Stimulated activated CD4-positive, alpha-beta T cell treated with anti-CD3 and anti-CD28 coated beads, Interleukin-1b, Interleukin-23, amount 100 ng/mL, for 48 hours (primary cell): ENCODE results near the gene DNHD1.
A peak's percentile ranks its signal among the peaks of the same experiment; 100 is the strongest.
"Not testable (repeated sequence)": the region's sequence is repeated elsewhere in the genome, so short reads cannot be mapped to it uniquely, and the experiment has no call there.

Experiments used
- DNase-seq: peaks from one replicate; pipeline ENCODE4 v3.0.0-alpha.2; 2020

DNHD1 gene

DNA sequence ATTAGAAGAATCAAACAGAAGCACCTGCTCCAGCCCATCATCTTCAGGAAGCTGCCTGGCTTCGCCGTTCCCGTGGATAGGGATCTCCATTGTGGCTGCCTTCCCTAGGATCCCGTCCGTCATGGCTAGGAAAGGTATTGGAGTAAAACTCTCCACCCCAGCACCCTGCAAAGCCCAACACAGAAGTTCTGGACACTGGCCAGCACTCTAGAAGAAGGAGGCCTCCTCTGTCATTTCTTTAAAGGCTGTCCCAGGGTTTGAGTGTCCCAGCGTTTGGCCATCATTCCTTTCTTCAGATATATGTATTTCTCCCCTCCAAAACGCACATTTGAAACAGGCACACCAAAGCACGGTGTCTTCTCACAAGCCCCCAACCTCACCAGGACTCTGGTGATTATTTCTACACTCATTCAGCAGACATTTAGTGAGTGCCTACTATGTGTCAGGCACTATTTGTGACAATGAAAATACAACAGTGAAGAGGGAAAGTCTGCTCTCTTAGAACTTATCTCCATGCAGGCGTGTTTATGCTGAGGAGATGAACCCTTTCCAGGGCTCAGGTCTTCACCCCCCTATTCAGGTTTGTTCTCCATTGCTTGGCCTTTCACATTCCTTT lies 16.7 kb upstream of the DNHD1 start:
- no peak for DNase-seq

DNA sequence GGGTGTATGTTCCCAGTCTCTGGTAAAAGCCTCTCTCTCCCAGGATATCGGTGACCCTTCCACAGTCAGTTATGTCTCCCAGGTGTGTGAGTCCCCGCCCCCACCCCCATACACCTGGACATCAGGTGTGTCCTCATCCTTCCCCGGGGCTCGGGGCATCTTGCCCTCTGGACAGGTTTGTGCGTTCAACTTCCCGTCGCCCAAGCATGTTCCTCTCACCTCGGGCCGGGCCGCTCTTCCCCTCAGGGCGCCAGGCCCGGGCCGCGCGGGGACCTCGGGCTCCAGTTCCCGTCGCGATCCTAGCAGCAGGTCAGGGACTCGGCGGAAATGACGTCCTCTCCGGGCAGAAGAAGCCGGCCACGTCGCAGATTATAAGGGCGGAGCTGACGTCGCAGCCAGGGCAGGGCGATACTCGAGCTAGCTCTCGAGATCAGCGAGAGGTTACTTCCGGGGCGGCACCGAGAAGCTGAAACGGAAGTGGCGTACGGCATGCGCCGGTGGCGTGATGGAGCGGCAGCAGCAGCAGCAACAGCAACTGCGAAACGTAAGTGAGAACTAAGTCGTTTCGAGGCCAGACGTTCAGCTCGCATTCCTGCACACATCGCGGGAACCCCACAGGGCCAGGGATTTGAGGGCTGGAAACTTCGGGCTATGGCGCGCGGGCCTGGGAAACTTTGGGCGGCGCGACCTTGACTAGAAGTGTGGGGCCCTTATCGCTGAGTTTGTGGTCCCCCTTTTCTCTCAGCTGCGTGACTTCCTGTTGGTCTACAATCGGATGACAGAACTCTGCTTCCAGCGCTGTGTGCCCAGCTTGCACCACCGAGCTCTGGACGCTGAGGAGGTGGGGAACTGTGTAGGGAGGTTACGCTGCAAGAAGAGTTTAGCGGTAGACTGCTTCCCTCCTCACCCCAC lies 15.8 kb upstream of the DNHD1 start, which contains the start of the genes ARFIP2 and TIMM10B:
Gene ARFIP2, minus strand, starts transcription at position 320 of the 912 bp plus-strand sequence. CDS start 910 bp downstream, outside the sequence.
Gene TIMM10B, plus strand, starts transcription at position 490 of the 912 bp plus-strand sequence. Its CDS starts 16 bp downstream, at position 506.
- DNase-seq: peak; percentile 98

GRCh38 chr11:6481924-6482275 lies 15.2 kb upstream of the DNHD1 start:
- peak; percentile 11 for DNase-seq

- no peak for DNase-seq
Measured at GRCh38 chr11:6482441-6482840, 14.6 kb upstream of the DNHD1 start.

DNA sequence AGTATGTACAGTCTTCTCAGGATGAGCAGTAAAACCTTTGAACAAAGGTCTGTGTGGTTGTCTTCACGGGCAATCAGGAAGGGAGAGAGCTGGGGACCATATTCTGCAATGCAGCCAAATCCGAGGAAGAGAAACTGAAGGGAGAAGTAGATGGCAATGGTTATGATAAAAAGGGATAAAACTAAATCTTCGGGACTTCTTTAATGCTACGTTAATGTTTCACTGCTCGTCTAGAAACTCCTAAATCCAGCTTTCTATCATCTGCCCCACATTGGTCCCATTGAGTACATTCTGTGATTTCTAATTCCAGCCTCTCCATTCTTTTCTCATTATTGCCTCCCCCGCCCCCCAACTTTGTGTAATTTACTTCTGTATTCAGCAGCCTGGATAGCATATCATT lies 14.1 kb upstream of the DNHD1 start:
- no peak for DNase-seq

DNA sequence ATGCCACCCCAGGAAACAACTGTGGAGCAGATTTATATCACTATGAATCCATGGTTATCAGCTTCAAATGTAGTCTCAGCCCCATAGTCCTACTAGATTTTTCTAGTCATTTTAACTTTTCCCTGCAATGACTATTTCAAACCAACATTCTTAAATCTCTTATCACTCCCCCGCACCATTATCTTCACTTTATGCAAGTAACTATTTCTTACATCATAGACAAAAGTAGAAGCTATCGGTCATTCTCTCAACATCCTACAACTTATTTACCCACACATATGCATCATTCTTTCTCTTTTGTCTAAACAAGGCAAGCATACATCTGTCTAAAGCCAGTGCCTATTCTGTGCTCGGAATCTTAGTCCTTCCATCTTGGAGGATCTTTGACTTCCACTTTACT lies 11.4 kb upstream of the DNHD1 start:
- no peak for DNase-seq

DNA sequence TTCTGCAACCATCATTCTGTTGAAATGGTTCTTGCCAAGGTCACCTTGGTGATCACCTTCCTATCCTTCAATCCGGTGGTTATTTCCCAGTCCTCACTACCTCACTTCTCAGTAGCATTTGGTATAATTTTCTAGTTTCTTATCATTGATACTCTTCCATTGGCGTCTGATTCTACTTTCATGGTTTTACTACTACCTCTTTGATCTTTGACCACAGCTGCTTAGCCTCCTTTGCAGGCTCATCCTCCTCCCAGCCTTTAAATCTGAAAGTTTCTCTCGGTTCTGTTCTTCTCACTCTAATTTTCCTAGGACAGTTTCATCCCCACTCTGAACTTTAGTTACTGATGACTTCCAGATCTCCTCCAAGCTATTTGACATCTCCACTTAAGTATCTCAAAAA lies 10.8 kb upstream of the DNHD1 start:
- DNase-seq: no peak

DNA sequence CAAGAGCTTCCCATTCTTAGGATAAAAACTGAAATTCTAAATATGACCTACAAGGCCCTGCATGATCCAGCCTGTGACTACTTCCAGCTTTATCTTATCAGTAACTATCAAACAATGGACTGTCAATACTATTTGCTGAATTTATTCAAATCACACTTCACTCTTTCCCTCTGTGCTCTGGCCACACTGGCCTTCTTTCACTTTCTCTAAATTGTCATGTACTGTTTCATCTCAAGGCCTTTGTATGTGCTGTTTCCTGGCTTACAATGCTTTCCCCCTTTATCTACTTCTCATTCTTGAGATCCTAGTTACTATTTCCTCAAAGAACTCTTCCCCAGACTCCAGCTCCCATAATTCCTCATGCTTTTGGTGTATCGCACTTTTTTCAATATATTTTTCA lies 10.1 kb upstream of the DNHD1 start:
- no peak for DNase-seq

- DNase-seq: no peak
Measured at GRCh38 chr11:6488342-6488741, 8.7 kb upstream of the DNHD1 start.

GRCh38 chr11:6488821-6489220 lies 8.3 kb upstream of the DNHD1 start:
- no peak for DNase-seq

GRCh38 chr11:6489306-6489705 lies 7.8 kb upstream of the DNHD1 start:
- no peak for DNase-seq

GRCh38 chr11:6498121-6498520 lies 1.0 kb downstream of the DNHD1 start:
- DNase-seq: no peak

GRCh38 chr11:6498544-6498943 lies 1.5 kb downstream of the DNHD1 start:
- DNase-seq: no peak

- no peak for DNase-seq
Measured at GRCh38 chr11:6502382-6502781, 5.3 kb downstream of the DNHD1 start.

- DNase-seq: no peak
Measured at GRCh38 chr11:6504166-6504565, 7.1 kb downstream of the DNHD1 start.

- DNase-seq: no peak
Measured at GRCh38 chr11:6505577-6506240, 8.6 kb downstream of the DNHD1 start.

- no peak for DNase-seq
Measured at GRCh38 chr11:6516865-6517264, 19.8 kb downstream of the DNHD1 start.

GRCh38 chr11:6520265-6520664 lies 23.2 kb downstream of the DNHD1 start:
- no peak for DNase-seq

DNA sequence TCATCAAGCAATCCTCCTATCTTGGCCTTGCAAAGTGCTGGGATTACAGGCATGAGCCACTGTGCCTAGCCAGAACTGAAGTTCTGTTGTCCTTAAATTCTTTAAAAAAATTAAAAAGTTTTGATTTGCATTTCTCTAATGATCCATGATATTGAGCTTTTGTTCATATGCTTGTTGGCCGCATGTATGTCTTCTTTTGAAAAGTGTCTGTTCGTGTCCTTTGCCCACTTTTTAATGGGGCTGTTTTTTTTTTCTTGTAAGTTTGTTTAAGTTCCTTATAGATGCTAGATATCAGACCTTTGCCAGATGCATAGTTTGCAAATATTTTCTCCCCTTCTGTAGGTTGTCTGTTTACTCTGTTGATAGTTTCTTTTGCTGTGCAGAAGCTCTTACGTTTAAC lies 24.9 kb downstream of the DNHD1 start:
- not testable (repeated sequence) for DNase-seq

DNA sequence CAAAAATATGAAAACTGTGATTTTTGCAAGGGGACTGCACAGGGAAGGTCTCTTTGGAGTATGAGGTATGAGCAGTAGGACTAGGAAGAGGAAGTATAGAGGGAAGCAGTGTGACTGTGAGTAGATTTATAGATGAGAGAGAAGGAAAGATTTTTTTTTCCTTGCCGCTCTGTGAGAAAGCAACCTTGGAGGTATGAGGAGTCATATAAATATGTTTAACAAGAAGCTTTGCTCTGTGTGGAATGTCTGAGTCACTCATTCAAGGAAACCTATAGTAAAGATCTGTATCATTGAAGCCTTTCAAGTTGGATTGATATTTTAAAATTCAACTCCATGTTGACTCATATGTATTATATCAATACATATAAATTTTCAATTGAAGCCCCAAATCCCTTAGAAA lies 26.2 kb downstream of the DNHD1 start:
- DNase-seq: no peak

DNA sequence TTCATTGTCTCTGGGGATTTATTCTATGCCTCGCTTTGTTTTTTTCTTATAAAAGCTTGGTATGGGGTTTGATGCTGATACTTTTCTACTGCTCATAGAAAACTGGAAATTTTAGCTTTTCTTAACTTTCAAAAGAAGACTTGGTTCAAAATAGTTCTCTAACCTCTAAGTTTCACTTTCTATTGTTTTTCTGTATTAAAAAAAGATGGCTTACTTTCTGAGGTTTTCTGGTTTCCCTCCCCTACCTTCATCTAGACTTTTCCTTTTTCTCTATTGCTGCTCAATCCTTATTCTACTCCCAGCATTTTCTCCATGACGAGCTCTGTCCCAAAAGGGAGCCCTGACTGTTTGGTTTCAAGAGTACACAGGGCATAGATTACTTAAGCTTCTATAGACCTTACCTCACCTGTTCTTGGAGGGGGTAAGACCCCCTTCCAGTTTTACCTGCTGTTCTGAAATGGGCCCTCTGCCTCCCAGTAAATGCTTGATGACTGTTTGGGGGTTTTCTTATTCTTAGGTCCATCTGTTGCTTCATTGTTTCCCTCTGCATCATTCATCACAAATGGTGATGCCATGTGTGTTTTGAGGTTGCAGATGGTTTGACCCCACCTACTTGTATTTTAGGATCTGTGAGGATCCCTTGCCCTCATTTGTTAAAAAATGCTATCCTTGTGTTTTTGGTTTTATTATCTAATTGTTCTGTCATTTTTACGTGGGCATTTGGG lies 29.5 kb downstream of the DNHD1 start:
- DNase-seq: no peak

DNA sequence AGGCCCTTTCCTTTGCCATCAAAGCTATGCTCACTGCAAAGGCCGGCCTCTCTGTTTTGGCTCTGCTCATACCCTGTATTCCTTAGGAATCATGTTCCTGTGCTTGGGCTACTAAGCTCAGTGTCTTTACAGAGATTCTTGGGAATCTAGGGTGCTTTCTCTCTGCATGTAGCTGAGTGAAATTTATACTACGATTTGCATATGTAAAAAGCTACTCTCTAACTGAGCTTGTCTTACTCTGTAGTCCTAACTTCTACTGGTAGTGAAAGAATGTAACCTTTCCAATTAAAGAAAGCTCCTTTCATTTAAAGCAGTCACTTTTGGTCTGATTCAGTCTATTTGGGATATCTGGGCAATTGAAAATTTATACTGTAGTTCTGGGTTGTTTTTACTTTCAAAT lies 32.2 kb downstream of the DNHD1 start:
- DNase-seq: no peak

- no peak for DNase-seq
Measured at GRCh38 chr11:6530848-6531247, 33.8 kb downstream of the DNHD1 start.
